Lower lobe of right lung (tissue), 2 donors: ENCODE data around the gene PIK3R3. TPM values are rescaled to one million over a fixed set of nuclear protein-coding genes. Genes with fewer than 3 reads are reported as not detected.
"Not testable (repeated sequence)": the region's sequence is repeated elsewhere in the genome, so short reads cannot be mapped to it uniquely, and the experiment has no call there.

ENCODE experiments used
- ATAC-seq, 2 donors: fragments of 200-7000 bp; cut with Tn5 transposase; one replicate each; pipeline ENCODE4 v1.9.1; 2020 to 2022; ENCODE audit warnings: mild to moderate bottlenecking in 2 of 2, moderate library complexity in 2 of 2
- DNase-seq: peaks from one replicate; pipeline ENCODE4 v3.0.0-alpha.2; 2020
- H3K27ac ChIP-seq: fragments of 200-600 bp; one replicate; pipeline ENCODE4 v1.8.0; 2022
- H3K27me3 ChIP-seq: fragments of 200-600 bp; one replicate; pipeline ENCODE4 v1.8.0; 2022; ENCODE audit warnings: low read depth
- H3K36me3 ChIP-seq: fragments of 200-600 bp; one replicate; pipeline ENCODE4 v1.8.0; 2022; ENCODE audit warnings: mild to moderate bottlenecking
- H3K4me1 ChIP-seq: fragments of 200-600 bp; one replicate; pipeline ENCODE4 v1.8.0; 2022
- H3K4me3 ChIP-seq: fragments of 200-600 bp; one replicate; pipeline ENCODE4 v1.8.0; 2022; ENCODE audit warnings: mild to moderate bottlenecking
- H3K9me3 ChIP-seq: fragments of 200-600 bp; one replicate; pipeline ENCODE4 v1.8.0; 2022
- intact Hi-C: fragments of 100-400 bp; cut with DNase I; formaldehyde crosslinking; loops from one replicate; pipeline ENCODE4 v1.11.0; 2022
- total RNA-seq: library from RNA; stranded (reverse); fragmentation: NEBNext Ultra II Directional; extraction: Animal tissue kit (Norgen Biotek cat#: 25700); gene quantifications from one replicate; pipeline ENCODE4 v1.2.1, GENCODE V29; 2021
- TF ChIP-seq, protein P1 (sequence below): fragments of 200-600 bp; IDR thresholded peaks from one replicate; pipeline ENCODE4 v1.8.0; 2022; ENCODE audit warnings: antibody characterized with exemption, mild to moderate bottlenecking
- donor health status: DM: no; HTN: yes; CAD: no; lungs with severe emphysema.

Gene PIK3R3
- total RNA-seq, 1 donor from 2014 or later = 39.2 TPM

DNA sequence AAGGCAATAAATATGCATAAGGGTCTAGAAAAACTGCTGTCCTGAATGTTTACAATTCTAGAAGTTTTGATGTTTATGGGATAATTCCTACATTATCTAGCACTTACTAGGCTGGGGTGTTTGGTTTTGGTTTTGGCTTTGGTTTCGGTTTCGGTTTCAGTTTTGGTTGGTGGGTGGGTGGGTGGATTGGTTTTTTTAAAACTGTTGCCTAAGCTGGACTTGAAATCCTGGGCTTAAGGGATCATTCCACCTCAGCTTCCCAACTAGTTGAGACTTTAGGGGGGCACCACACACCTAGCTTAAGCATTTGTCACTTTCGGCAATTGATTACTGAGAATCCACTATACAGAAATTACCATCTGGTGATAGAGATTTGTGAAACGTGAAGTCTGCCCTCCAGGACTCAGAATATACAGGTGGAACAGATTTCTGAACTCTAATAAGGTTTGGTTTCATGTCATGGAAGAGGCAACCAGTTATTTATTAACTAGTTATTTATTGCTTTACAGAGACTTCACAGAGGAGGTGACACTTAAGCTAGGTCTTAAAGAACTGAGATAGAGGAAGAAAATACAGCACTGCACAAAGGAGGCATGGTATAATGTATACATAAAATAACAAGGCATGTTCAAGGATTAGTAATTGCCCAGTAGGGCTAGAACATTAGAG lies 69.6 kb downstream of the PIK3R3 start:
- peak in 1 of 2 donors; percentile 28 for ATAC-seq
- Histone ChIP-seq H3K4me1 (peaks cover 12% of the 10 kb centered on the region), H3K4me3 (no peak overlapping the region), H3K9me3 (no peaks in the 10 kb centered on the region), H3K27me3 (no peaks in the 10 kb centered on the region), H3K27ac (no peak overlapping the region), H3K36me3 (peaks cover 10% of the 10 kb centered on the region)
- no peak for DNase-seq
- TF ChIP-seq, protein P1, sequence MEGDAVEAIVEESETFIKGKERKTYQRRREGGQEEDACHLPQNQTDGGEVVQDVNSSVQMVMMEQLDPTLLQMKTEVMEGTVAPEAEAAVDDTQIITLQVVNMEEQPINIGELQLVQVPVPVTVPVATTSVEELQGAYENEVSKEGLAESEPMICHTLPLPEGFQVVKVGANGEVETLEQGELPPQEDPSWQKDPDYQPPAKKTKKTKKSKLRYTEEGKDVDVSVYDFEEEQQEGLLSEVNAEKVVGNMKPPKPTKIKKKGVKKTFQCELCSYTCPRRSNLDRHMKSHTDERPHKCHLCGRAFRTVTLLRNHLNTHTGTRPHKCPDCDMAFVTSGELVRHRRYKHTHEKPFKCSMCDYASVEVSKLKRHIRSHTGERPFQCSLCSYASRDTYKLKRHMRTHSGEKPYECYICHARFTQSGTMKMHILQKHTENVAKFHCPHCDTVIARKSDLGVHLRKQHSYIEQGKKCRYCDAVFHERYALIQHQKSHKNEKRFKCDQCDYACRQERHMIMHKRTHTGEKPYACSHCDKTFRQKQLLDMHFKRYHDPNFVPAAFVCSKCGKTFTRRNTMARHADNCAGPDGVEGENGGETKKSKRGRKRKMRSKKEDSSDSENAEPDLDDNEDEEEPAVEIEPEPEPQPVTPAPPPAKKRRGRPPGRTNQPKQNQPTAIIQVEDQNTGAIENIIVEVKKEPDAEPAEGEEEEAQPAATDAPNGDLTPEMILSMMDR = no peak
- intact Hi-C loops = no loop called here

GRCh38 chr1:46061146-46061545 lies 71.3 kb downstream of the PIK3R3 start:
- TF ChIP-seq, protein P1 = no peak
- peaks cover 12% of the 10 kb centered on the region for H3K4me1 ChIP-seq
- intact Hi-C loops = no loop called here
- H3K9me3 ChIP-seq = no peaks in the 10 kb centered on the region
- ATAC-seq (no peak), DNase-seq (no peak)
- H3K27me3 ChIP-seq = no peaks in the 10 kb centered on the region
- no peak overlapping the region for H3K4me3 ChIP-seq
- no peak overlapping the region for H3K27ac ChIP-seq
- H3K36me3 ChIP-seq = peaks cover 10% of the 10 kb centered on the region

GRCh38 chr1:46058936-46059335 lies 73.5 kb downstream of the PIK3R3 start:
- Histone ChIP-seq H3K27me3 (no peaks in the 10 kb centered on the region), H3K4me3 (no peak overlapping the region), H3K9me3 (no peaks in the 10 kb centered on the region), H3K4me1 (peaks cover 6% of the 10 kb centered on the region), H3K27ac (no peak overlapping the region), H3K36me3 (peaks cover 17% of the 10 kb centered on the region)
- intact Hi-C loops = no loop called here
- DNase-seq (no peak), ATAC-seq (no peak)
- TF ChIP-seq, protein P1 = no peak

DNA sequence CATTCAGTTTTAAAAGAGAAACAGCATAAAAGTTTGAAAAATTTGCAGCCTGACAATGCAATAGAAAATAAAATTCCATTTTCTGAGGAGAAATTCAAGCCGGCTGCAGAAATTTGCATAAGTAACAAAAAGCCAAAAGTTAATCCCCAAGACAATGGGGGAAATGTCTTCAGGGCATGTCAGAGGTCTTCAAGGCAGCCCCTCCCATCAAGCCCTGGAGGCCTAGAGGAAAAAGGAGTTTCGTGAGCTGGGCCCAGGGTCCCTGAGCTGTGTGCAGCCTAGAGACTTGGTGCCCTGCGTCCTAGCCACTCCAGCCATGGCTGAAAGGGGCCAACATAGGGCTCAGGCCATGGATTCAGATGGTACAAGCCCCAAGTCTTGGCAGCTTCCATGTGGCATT lies 74.6 kb downstream of the PIK3R3 start:
- intact Hi-C loops = no loop called here
- no peak for ATAC-seq
- no peak for DNase-seq

DNA sequence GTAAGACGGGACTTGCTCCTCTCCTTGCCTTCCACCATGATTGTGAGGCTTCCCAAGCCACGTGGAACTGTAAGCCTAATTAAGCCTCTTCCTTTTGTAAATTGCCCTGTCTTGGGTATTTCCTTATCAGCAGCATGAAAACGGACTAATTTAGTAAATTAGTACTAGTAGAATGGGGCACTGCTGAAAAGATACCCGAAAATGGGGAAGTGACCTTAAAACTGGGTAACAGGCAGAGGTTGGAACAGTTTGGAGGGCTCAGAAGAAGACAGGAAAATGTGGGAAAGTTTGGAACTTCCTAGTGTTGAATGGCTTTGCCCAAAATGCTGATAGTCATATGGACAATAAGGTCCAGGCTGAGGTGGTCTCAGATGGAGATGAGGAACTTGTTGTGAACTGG lies 75.2 kb downstream of the PIK3R3 start:
- peaks cover 17% of the 10 kb centered on the region for H3K36me3 ChIP-seq
- H3K27ac ChIP-seq, H3K27me3 ChIP-seq, H3K4me3 ChIP-seq, H3K9me3 ChIP-seq, intact Hi-C loops, H3K4me1 ChIP-seq, DNase-seq, ATAC-seq: not testable (repeated sequence)

More for the DNA sequence above, 74.6 kb downstream of the PIK3R3 start:
- Histone ChIP-seq H3K9me3 (no peaks in the 10 kb centered on the region), H3K27me3 (no peaks in the 10 kb centered on the region), H3K4me1 (peaks cover 7% of the 10 kb centered on the region), H3K4me3 (no peak overlapping the region), H3K27ac (no peak overlapping the region), H3K36me3 (peaks cover 17% of the 10 kb centered on the region)
- TF ChIP-seq, protein P1 = no peak

- Histone ChIP-seq H3K27ac (no peak overlapping the region), H3K9me3 (no peaks in the 10 kb centered on the region), H3K27me3 (no peaks in the 10 kb centered on the region), H3K36me3 (peaks cover 11% of the 10 kb centered on the region), H3K4me1 (peaks cover 7% of the 10 kb centered on the region), H3K4me3 (no peak overlapping the region)
- intact Hi-C loops = no loop called here
- ATAC-seq (no peak), DNase-seq (no peak)
- TF ChIP-seq, protein P1 = no peak
These were observed 76.1 kb downstream of the PIK3R3 start for GRCh38 chr1:46056325-46056724.
